ENCODE measurements around the gene TRMT6. TPM values are rescaled to one million over a fixed set of nuclear protein-coding genes. Genes with fewer than 3 reads are reported as not detected.

Gene TRMT6
- total and polyA plus RNA-seq, 9 of the 15 experiments (the other 6 are each of a cell fraction or from before 2014, with no cell fraction given), result 10.6 to 21.3 (median 15.6) TPM

GRCh38 chr20:5950271-5951031 lies at the start of gene TRMT6, which contains the start of gene MCM8 (continued):
- TF ChIP-seq NEUROD1 (IDR thresholded peaks at IDR 0.05; ENCODE audit: borderline replicate concordance, low read depth, low read length, partially characterized antibody) (peak; percentile 25), JUND (IDR thresholded peaks at IDR 0.05; ENCODE audit: borderline replicate concordance, low read depth, low read length) (no peak), JUND (tag; IDR thresholded peaks at IDR 0.05; ENCODE audit: borderline replicate concordance, low read depth, low read length) (peak; percentile 24; the same call in 1 of the 3 replicates), SMARCA4 (IDR thresholded peaks at IDR 0.05) (no peak), KAT7 (CRISPR knock-in tag; IDR thresholded peaks at IDR 0.05; ENCODE audit: borderline replicate concordance) (no peak), PML (IDR thresholded peaks at IDR 0.05; ENCODE audit: low read length) (peak; percentile 71), NFYB (IDR thresholded peaks at IDR 0.05; ENCODE audit: extremely low read depth, insufficient read length) (peak; percentile 81), EP400 (IDR thresholded peaks at IDR 0.05) (peak; percentile 93), NFIX (CRISPR knock-in tag; IDR thresholded peaks at IDR 0.05; ENCODE audit: low read depth) (no peak), SAFB (IDR thresholded peaks at IDR 0.05; ENCODE audit: borderline replicate concordance, low read depth, low read length) (no peak), CBX8 (IDR thresholded peaks at IDR 0.05; ENCODE audit: borderline replicate concordance, extremely low read depth, low read depth, low read length, poor library complexity, severe bottlenecking) (no peak), ZNF551 (CRISPR knock-in tag; IDR thresholded peaks at IDR 0.05) (no peak), ARID3A (IDR thresholded peaks at IDR 0.05; ENCODE audit: borderline replicate concordance, low read depth, low read length) (no peak), POLR2G (IDR thresholded peaks at IDR 0.05; ENCODE audit: low read depth, low read length) (peak; percentile 85), ARID4B (CRISPR knock-in tag; IDR thresholded peaks at IDR 0.05) (peak; percentile 95), KDM1A (IDR thresholded peaks at IDR 0.05) (no peak), TAF15 (IDR thresholded peaks at IDR 0.05; ENCODE audit: low read depth, low read length) (no peak), XRCC5 (IDR thresholded peaks at IDR 0.05; ENCODE audit: low read depth, low read length) (peak; percentile 12; the same call in 1 of the 2 replicates), POLR2AphosphoS5 (IDR thresholded peaks at IDR 0.05; ENCODE audit: control insufficient read depth, insufficient read depth, low read depth, low read length) (peak; percentile 74; the same call in 1 of the 2 replicates)
- TF ChIP-seq, protein P1, sequence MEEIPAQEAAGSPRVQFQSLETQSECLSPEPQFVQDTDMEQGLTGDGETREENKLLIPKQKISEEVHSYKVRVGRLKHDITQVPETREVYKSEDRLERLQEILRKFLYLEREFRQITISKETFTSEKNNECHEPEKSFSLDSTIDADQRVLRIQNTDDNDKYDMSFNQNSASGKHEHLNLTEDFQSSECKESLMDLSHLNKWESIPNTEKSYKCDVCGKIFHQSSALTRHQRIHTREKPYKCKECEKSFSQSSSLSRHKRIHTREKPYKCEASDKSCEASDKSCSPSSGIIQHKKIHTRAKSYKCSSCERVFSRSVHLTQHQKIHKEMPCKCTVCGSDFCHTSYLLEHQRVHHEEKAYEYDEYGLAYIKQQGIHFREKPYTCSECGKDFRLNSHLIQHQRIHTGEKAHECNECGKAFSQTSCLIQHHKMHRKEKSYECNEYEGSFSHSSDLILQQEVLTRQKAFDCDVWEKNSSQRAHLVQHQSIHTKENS (CRISPR knock-in tag; IDR thresholded peaks at IDR 0.05), result no peak
